Head of caudate nucleus (tissue), 42 donors: ENCODE results near the gene ZDHHC20.
A peak's percentile ranks its signal among the peaks of the same experiment; 100 is the strongest.

Experiments
- DNase-seq, 42 donors: peaks; one replicate each; pipeline versions ENCODE4 v3.0.0 to v3.0.0-alpha.2; 2020 to 2021; ENCODE audit warnings: mixed read lengths in 7 of 42
- intact Hi-C: fragments of 100-400 bp; cut with DNase I; formaldehyde crosslinking; loops from one replicate; pipeline ENCODE4 v1.15.0; 2022

The ZDHHC20 gene, protein sequence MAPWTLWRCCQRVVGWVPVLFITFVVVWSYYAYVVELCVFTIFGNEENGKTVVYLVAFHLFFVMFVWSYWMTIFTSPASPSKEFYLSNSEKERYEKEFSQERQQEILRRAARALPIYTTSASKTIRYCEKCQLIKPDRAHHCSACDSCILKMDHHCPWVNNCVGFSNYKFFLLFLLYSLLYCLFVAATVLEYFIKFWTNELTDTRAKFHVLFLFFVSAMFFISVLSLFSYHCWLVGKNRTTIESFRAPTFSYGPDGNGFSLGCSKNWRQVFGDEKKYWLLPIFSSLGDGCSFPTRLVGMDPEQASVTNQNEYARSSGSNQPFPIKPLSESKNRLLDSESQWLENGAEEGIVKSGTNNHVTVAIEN

DNA sequence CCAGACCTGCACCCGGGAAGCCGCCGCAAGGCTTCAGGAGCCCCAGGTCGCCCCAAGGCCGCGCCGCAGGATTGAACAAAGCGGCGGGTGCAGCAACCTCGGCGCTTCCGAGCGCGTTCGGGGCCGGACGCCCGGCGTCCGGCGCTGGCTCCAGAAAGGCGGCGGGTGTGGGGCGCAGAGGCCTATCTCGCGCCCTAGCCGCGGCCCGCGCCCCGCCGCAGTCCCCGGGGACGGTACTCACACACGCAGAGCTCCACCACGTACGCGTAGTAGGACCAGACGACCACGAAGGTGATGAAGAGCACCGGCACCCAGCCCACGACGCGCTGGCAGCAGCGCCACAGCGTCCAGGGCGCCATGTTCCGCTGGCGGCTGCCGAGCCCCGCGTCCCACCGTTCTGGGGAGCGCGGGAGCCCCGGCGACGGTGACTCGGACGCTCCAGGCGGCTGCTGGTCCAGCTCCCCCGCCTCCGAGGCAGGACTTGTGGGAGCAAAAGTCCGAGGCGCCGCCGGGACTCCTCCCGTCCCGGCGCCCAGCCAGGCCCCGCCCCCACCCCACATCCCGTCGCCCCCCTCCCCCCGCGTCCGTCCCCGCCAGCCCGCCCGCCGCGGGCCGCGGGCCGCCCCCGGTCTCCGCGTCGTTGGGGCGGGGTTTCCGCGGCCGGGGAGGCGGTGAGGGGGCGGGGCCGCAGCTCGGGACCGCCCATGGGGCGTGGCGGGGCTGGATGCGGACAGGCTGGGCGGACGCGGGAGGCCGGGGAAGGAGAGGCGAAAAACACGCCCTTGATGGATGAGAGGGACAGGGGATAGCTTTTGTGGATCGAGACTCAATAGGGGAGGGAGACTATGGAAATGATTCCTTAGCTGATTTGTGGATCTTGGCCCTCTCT, at the start of gene ZDHHC20:
ZDHHC20 (minus strand) TSS at position 491 of the 889 bp plus-strand sequence; CDS start at position 359, 132 bp downstream.
- intact Hi-C loops = no loop called here
- DNase-seq = peak; percentile 70 to 96 (median 92)

DNA sequence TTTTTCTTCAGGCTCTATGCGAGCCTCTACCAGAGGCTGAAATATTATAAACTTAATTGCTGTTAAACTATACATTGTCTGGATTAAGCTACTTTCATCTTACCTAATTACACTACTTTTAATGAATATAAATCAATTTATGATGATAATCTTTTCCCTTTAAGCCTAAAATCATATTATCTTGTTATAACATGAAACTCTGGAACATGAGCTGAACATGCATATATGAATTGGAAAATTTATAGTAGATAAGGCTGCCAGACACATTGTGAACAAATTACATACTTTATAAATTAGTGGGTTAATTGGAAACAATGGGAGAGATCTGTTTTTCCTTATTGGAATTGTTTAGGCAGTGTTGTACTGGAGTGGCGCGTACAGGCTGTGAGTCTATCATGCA, 45.3 kb upstream of the ZDHHC20 start:
- intact Hi-C loops = no loop called here

DNA sequence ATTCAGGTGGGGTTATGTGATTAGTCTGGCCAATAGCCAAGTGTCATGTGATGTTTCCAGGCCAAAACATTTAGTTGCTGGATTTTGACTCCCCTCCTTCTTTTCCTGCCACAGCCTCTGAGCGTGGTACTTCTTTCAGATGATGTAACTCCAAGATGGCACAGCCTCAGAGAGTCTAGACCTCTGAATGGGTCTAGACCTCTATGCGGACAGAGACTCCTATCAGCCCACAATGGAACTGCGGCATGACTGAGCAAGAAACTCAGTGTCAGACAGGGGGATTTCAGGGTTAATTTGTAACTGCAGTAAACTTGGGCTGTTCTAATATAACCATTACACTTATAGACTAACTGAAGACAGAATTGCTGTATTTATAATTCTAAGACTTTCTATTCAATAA, 42.6 kb upstream of the ZDHHC20 start:
- no peak for DNase-seq
- intact Hi-C loops = no loop called here

More for the DNA sequence above, 45.3 kb upstream of the ZDHHC20 start:
- DNase-seq = no peak

DNA sequence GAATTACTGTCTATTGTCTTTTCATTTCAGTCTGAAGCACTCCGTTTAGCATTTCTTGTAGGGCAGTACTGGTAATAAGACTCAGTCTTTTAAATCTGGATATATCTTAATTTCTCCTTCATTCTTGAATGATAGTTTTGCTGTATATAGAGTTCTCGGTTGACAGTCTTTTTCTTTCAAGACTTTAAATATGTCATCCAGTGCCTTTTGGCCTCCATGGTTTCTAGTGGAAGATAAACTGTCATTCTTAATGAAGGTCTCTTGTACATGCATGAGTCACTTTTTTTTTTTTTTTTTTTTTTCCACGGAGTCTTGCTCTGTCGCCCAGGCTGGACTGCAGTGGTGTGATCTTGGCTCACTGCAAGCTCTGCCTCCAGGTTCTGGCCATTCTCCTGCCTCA, 27.2 kb upstream of the ZDHHC20 start:
- no peak for DNase-seq
- intact Hi-C loops = no loop called here

DNA sequence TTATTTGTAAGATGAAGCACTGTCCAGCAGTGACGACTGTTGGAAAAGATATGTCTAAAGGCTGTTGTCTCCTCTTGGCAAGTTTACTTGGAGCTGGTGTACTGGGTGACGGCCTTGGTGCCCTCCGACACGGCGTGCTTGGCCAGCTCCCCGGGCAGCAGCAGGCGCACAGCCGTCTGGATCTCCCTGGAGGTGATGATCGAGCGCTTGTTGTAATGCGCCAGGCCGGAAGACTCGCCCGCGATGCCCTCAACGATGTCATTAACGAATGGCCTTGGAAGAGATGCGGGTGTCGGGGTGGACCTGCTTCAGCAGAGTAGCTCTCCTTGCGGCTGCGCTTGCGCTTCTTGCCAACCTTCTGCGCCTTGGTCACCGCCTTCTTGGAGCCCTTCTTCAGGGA, 24.6 kb upstream of the ZDHHC20 start:
- DNase-seq = no peak
- intact Hi-C loops = no loop called here

DNA sequence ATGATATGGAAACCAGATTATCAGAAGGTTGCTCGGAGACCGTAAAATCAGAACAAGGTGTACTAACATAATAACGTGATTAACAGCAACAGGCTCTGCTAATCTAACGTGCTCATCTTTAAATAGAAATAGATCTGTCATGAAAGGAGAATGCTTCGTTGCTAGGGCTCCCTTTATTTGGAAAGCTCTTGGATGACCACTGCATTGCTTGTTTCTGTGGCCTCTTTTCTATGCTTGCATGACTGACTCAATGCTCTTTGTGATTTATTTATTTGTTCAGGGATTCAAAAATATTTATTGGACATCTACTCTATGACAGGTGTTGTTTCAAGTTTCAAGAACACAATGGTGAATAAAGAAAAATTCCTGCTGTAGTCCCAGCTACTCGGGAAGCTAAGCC, 22.3 kb upstream of the ZDHHC20 start:
- DNase-seq = no peak
- intact Hi-C loops = no loop called here

DNA sequence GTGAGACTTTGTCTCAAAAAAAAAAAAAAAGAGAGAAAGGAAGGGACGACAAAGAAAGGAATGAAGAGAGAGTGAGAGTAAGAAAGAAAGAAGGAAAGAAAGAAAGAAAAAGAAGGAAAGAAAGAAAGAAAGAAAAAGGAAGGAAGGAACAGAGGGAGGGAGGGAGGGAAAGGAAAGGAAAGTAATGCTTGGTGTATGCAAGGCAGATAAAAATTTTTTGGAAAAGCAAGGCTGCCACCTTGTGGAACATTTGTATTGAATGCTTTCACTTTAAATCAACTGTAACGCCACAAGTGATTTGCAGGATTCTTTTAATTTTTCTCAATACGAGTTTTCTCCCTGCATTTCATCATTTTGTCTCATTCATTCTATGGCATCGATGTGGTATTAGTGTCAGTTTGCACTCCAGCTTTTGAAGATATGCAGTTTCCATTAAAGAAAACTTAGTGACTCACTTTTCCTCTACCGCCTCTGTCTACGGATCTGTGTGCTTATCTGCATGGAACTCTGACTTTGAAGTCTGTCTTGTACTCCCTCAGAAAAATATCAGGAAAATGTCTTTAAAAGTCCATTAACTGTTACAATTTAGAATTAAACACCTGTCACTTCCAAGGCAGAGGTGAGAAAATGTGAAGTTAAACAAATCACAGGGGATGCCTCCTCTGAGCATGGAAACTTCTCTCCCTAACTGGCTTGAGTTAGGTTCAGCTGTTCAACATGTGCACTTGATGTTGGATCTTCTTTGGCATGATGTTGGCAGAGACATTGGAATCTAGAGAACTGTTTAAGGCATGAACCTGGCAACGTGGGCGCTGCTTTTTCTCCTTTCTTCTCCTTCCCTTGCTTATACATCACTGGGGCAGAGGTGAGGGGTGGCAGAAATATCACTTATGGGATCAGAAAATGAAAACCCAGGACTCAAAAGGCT, 20.0 kb upstream of the ZDHHC20 start:
- intact Hi-C loops = loop anchor here (5.0 to 10.0 kb wide), 2 partner anchors 182 to 364 kb away; no protein-coding TSS in a partner anchor
- DNase-seq = peak in 25 of 42 donors; percentile 17 to 87 (median 67)

DNA sequence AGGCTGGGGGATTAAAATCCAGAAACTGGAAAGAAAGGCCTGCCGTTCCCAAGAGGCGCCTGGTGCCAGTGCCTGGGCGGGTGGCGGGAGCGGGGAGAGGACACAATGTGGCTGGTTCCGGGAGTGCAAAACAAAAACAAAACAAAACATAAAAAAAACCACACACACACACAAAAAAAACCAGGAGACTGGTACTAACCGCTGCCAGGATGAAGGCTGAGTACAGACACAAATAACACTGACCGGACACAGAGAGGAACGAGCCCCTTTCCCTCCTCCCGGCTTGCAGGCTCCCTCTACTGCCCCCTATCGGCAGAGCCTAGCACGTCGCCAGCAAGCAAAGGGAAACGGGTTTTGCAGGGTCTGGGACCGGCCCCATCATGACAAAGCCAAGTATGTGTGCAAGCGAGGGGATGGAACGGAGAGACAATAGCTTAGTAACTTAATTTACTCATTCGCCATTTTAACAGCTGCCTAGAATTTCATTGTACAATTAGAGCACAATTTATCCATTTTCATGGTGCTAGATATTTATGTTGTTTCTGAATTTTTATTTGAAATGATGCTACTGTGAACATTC, 17.9 kb upstream of the ZDHHC20 start:
- DNase-seq = peak; percentile 70 to 96 (median 90)
- intact Hi-C loops = loop anchor here (5.0 to 10.0 kb wide), 2 partner anchors 180 to 362 kb away; no protein-coding TSS in a partner anchor

DNA sequence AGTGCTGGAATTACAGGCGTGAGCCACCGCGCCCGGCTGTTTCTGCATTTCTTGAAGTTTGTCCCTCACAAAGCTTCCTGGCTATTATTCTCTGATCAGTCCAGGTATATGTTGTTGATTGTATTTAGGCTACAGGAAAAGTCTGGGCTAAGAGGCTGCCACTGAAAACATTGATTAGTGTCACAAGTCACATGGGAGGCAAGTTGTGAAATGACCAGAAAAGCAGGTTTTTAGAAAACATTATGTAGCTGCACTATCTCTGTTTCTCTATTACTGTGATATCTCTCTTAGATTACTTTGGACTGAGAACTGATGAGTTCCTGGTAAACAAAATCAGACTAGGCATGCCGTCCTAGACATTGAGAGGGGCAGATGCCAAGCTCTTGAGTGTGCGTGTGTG, 16.0 kb upstream of the ZDHHC20 start:
- intact Hi-C loops = loop anchor here (5.0 to 10.0 kb wide), 2 partner anchors 178 to 360 kb away; no protein-coding TSS in a partner anchor
- DNase-seq = no peak

DNA sequence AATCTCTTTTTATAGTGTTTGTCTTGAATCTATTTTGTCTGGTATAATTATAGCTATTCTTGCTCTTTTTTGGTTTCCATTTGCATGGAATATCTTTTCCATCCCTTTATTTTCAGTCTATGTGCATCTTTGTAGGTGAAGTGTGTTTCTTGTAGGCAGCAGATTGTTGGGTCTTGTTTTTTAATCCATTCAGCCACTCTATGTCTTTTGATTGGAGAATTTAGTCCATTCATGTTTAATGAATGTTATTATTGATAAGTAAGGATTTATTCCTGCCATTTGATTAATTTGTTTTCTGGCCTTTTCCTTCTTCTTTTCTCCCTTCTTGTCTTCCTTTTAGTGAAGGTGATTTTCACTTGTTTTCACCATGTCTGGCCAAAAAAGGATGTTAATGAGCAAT, 11.7 kb upstream of the ZDHHC20 start:
- no peak for DNase-seq
- intact Hi-C loops = loop anchor here (10.0 kb wide), 1 partner anchor 356 kb away; no protein-coding TSS in a partner anchor

DNA sequence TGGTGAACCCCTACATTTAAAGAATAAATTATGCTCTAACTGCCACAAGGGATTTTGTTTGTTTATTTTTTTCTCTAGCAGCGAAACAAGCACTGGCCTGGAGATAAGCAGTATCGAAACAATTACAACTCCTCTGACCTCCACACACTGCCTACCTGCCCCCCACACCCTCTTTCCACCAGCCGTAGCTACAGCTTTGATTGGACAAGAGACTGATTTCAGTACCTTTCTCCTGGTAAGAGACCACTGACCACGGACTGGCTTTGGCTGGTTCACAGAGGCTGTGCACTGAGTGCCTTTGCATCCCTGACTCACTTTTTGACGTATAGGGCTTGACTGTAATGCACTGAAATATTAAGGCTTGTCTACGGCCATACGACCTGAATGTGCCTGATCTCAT, 7.4 kb upstream of the ZDHHC20 start:
- DNase-seq = no peak
- intact Hi-C loops = no loop called here

DNA sequence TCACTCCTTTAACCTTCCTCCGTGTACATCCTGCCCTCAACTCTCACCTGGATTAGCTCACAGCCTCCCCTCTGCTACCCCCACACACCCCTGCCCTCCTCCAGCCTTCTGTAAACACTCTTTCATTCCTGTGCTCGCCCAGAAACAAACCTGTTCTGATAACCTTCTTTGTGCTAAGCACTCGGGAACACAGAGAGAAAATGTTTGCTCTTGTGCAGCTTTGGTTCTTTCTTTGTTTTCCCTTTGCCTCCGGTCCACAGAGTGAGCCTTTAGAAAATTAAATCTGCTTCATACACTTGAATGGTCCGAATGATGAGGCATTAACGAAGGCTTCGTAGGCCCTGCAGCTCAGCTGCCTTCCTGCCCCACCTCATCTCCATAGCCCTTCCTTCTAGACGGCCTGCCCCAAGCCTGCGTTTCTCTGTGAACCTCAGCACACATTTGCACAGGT, 6.6 kb upstream of the ZDHHC20 start:
- no peak for DNase-seq
- intact Hi-C loops = no loop called here

DNA sequence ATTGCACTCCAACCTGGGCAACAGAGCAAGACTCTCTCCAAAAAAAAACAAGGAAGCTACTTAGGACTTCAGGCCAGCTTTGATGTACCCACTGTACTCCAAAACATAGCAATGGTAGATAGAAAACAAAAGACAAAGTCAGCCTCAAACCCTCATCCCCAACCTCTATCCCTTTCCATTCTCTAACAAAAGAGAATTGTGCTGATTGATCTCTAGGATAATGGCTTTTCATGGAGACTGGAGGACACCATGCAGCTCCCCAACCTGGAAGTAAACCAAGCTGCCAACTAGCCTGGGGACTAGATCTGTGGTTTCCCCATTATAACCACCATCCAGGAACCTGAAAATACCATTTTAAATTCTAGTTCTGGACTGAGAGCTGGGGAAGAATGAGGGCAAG, 4.3 kb upstream of the ZDHHC20 start:
- intact Hi-C loops = no loop called here
- DNase-seq = peak in 2 of 42 donors; percentile 28 to 31

DNA sequence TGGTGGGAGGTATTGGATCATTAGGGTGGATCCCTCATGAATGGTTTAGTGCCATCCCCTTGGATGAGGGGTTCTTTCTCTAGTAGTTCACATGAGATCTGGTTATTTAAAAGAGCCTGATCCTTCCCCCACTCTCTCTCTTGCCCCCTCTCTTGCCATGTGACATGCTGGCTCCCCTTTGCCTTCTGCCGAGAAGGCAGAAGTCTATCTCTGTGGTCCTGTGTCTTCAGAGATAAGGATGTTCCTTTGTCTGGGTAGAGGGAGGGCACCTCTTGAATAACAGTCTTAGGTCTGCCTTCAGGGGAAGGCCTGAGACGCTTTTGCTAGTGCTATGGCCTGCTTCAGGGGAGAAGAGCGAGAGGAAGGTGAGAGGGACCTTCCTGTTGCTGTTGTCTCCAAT, 2.0 kb upstream of the ZDHHC20 start:
- intact Hi-C loops = no loop called here
- no peak for DNase-seq

DNA sequence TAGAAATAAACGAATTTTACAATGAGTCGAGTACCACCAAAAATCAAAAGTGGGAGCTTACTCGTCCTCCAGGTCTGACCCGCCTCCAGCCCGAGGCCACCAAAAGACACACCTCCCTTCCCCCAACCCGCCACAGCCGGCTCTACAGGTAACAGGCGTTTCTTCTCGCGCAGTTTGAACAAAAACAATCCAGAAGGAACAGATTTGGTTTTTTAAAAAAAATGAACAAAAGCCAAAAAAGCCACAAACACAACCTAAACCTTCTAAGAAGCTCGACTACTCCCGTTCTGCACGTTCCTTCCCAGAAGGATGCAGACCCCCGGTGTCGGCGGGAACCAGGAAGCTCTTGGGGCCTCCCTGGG, 671 bp downstream of the ZDHHC20 start:
- intact Hi-C loops = no loop called here
- DNase-seq = peak in 39 of 42 donors; percentile 21 to 67 (median 46)

DNA sequence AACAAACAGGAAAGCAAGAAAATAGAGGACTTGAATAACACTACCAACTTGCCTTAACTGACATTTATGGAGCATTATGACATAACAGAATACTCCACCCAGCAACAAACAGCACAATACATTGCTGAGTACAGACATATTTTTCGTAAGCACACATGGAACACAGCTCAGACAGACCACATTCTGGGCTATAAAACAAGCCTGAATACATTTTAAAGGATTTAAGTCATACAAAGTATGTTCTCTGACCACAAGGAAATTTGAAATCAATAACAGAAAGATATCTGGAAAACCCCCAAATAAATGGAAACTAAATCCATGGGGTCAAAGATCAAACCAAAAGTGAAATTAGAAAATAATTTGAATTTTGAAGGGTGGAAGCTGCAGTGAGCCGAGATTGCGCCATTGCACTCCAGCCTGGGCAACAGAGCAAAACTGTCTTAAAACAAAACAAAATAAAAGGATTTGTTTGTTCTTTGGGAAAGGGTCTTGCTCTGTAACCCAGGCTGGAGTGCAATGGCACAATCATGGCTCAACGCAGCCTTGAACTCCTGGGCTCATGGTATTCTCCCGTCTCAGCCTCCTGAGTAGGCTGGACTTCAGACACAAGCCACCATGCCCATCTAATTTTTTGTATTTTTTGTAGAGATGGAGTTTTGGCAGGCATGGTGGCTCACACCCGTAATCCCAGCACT, 5.6 kb downstream of the ZDHHC20 start:
- no peak for DNase-seq

DNA sequence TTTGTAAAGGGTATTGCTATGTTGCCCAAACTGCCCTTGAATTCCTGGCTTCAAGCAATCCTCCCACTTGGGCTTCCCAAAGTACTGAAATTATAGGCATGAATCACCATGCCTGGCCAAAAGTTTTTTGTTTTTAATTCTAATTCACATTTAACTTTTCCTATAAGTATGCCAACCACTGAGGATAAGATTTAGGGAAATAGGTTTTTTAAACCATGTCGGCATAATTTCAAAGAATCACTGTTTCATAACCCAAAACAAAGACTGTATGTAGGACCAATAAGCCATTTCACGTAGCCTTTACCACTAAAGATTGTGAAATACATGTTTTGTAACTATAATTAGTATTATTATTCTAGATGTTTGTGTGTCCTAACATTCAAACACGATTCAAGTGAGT, 8.2 kb downstream of the ZDHHC20 start:
- intact Hi-C loops = no loop called here
- no peak for DNase-seq

More for the DNA sequence above, 5.6 kb downstream of the ZDHHC20 start:
- intact Hi-C loops = no loop called here

DNA sequence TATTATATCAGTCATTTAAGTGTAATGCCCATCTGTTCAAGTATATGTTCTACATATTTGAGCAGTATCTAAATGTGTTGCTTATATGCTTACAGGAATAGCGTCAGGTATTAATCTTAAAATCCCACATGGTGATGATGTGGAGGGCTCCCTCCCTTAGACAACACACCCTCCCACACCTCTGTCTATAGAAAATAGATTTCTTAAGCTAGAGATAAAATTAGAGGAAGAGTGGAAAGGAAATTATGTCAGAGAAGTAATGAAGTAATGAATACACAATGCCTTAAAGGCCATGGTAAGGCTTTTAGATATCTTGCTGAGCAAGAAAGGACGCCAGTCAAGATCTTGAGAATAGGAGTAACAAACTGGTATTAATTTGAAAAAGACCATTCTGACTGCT, 12.4 kb downstream of the ZDHHC20 start:
- intact Hi-C loops = no loop called here
- DNase-seq = no peak
